ENCODE measurements around the gene OR2D3.

DNA sequence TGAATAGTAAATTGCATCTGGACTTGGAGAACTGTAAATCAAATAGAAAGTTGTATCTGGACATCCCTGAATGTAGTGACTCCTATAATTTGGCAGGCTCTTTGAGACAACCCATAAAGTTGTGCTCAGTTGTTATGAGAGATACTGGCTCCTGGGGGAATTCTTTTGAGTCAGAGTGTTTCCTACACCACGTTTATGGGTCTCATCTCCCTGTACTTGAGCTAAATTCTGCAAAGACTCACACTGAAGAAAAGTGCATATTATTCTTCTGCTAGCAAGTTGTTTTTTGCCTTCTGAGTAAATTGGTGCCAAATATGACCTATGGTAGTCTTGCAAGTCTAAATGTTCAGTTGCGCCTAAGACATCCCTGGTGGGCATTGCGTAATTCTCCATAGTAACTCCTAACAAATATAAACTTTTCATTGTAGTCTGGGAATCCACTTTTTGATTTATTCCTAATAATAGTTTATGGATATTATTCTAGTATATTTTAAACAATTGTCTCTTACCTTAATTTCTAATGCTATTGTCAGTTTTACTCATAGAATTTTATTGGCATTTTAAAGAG is 10.4 kb downstream of the OR2D3 start:
- TF ChIP-seq, protein P1, sequence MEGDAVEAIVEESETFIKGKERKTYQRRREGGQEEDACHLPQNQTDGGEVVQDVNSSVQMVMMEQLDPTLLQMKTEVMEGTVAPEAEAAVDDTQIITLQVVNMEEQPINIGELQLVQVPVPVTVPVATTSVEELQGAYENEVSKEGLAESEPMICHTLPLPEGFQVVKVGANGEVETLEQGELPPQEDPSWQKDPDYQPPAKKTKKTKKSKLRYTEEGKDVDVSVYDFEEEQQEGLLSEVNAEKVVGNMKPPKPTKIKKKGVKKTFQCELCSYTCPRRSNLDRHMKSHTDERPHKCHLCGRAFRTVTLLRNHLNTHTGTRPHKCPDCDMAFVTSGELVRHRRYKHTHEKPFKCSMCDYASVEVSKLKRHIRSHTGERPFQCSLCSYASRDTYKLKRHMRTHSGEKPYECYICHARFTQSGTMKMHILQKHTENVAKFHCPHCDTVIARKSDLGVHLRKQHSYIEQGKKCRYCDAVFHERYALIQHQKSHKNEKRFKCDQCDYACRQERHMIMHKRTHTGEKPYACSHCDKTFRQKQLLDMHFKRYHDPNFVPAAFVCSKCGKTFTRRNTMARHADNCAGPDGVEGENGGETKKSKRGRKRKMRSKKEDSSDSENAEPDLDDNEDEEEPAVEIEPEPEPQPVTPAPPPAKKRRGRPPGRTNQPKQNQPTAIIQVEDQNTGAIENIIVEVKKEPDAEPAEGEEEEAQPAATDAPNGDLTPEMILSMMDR (conservative IDR thresholded peaks at IDR 0.05; ENCODE audit: low read depth, low read length) = no peak
- no peak for TF ChIP-seq BHLHE40 (IDR thresholded peaks at IDR 0.05; ENCODE audit: low read depth, low read length)
- TF ChIP-seq RAD21 (IDR thresholded peaks at IDR 0.05; ENCODE audit: low read length) = no peak
- TF ChIP-seq POLR2A (IDR thresholded peaks at IDR 0.05; ENCODE audit: low read depth, low read length) = no peak
- TF ChIP-seq MXI1 (IDR thresholded peaks at IDR 0.05; ENCODE audit: borderline replicate concordance, low read depth, low read length) = no peak
- no peak for TF ChIP-seq NFE2L2 (IDR thresholded peaks at IDR 0.05; ENCODE audit: low read depth, low read length)
- no peak for TF ChIP-seq RFX5 (IDR thresholded peaks at IDR 0.05; ENCODE audit: low read depth, low read length)
- no peak for TF ChIP-seq FOS (IDR thresholded peaks at IDR 0.05; ENCODE audit: low read depth, low read length)
- no peak for TF ChIP-seq CHD1 (IDR thresholded peaks at IDR 0.05; ENCODE audit: low read depth, low read length)
- TF ChIP-seq, protein P2, sequence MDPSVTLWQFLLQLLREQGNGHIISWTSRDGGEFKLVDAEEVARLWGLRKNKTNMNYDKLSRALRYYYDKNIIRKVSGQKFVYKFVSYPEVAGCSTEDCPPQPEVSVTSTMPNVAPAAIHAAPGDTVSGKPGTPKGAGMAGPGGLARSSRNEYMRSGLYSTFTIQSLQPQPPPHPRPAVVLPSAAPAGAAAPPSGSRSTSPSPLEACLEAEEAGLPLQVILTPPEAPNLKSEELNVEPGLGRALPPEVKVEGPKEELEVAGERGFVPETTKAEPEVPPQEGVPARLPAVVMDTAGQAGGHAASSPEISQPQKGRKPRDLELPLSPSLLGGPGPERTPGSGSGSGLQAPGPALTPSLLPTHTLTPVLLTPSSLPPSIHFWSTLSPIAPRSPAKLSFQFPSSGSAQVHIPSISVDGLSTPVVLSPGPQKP (IDR thresholded peaks at IDR 0.05; ENCODE audit: borderline replicate concordance, low read depth, low read length) = no peak
- TF ChIP-seq MAZ (IDR thresholded peaks at IDR 0.05; ENCODE audit: borderline replicate concordance, low read depth, low read length) = no peak
- TF ChIP-seq CEBPB (IDR thresholded peaks at IDR 0.05; ENCODE audit: low read depth, low read length) = peak; percentile 85
- TF ChIP-seq, protein P3, sequence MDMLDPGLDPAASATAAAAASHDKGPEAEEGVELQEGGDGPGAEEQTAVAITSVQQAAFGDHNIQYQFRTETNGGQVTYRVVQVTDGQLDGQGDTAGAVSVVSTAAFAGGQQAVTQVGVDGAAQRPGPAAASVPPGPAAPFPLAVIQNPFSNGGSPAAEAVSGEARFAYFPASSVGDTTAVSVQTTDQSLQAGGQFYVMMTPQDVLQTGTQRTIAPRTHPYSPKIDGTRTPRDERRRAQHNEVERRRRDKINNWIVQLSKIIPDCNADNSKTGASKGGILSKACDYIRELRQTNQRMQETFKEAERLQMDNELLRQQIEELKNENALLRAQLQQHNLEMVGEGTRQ (IDR thresholded peaks at IDR 0.05; ENCODE audit: low read depth, low read length) = no peak
- TF ChIP-seq RCOR1 (IDR thresholded peaks at IDR 0.05; ENCODE audit: insufficient replicate concordance, low read length) = no peak

All from IMR-90 (cell line).